Trophoblast cell (in vitro differentiated cells and primary cell): ENCODE data around the gene LIPC.

ENCODE experiments used
- DNase-seq, 2 donors: peaks; one replicate each; pipeline ENCODE4 v3.0.0-alpha.2; 2016
- H2AFZ ChIP-seq: 2 replicates; pipeline ENCODE4 v1.6.1; 2013; ENCODE audit warnings: low read length, moderate library complexity, mild to moderate bottlenecking; ENCODE audit not compliant: insufficient read depth, poor library complexity
- H2AK5ac ChIP-seq: 2 replicates; pipeline ENCODE4 v1.6.1; 2013; ENCODE audit warnings: mild to moderate bottlenecking, low read length
- H2BK120ac ChIP-seq: 2 replicates; pipeline ENCODE4 v1.6.1; 2013; ENCODE audit warnings: low read length, mild to moderate bottlenecking, moderate library complexity; ENCODE audit not compliant: insufficient read depth, poor library complexity
- H2BK12ac ChIP-seq: 2 replicates; pipeline ENCODE4 v1.6.1; 2013; ENCODE audit warnings: mild to moderate bottlenecking, low read length, moderate library complexity
- H2BK5ac ChIP-seq: 2 replicates; pipeline ENCODE4 v1.6.1; 2013; ENCODE audit warnings: low read length, low read depth, moderate library complexity, mild to moderate bottlenecking; ENCODE audit not compliant: poor library complexity
- H3K14ac ChIP-seq: 2 replicates; pipeline ENCODE4 v1.6.1; 2013; ENCODE audit warnings: mild to moderate bottlenecking, low read length
- H3K18ac ChIP-seq: 2 replicates; pipeline ENCODE4 v1.6.1; 2013; ENCODE audit warnings: mild to moderate bottlenecking, low read length
- H3K23ac ChIP-seq: 2 replicates; pipeline ENCODE4 v1.6.1; 2013; ENCODE audit warnings: low read length
- H3K27ac ChIP-seq: 2 replicates; pipeline ENCODE4 v1.5.1; 2013; ENCODE audit warnings: low read depth, mild to moderate bottlenecking, inconsistent platforms, low read length, moderate library complexity
- H3K27me3 ChIP-seq: 2 replicates; pipeline ENCODE4 v1.6.1; 2013; ENCODE audit warnings: inconsistent platforms, mild to moderate bottlenecking, low read length, moderate library complexity; ENCODE audit not compliant: insufficient read depth
- H3K36me3 ChIP-seq, 2 experiments: 1 replicate in 1 of 2; 2 replicates in 1 of 2; pipeline ENCODE4 v1.6.1; 2013; ENCODE audit warnings: low read length in 2 of 2, mild to moderate bottlenecking in 2 of 2, moderate library complexity in 1 of 2; ENCODE audit not compliant: insufficient read depth in 2 of 2, control insufficient read depth in 1 of 2
- H3K4ac ChIP-seq: 2 replicates; pipeline ENCODE4 v1.6.1; 2013; ENCODE audit warnings: low read depth, mild to moderate bottlenecking, low read length, moderate library complexity
- H3K4me1 ChIP-seq, 2 experiments: 1 replicate in 1 of 2; 2 replicates in 1 of 2; pipeline ENCODE4 v1.6.1; 2013; ENCODE audit warnings: low read length in 2 of 2, mild to moderate bottlenecking in 2 of 2, moderate library complexity in 1 of 2; ENCODE audit not compliant: insufficient read depth in 2 of 2, control insufficient read depth in 1 of 2
- H3K4me2 ChIP-seq: 2 replicates; pipeline ENCODE4 v1.6.1; 2013; ENCODE audit warnings: inconsistent platforms, mild to moderate bottlenecking, low read length, moderate library complexity
- H3K4me3 ChIP-seq: 2 replicates; pipeline ENCODE4 v1.5.1; 2013; ENCODE audit warnings: mild to moderate bottlenecking, low read depth, low read length, inconsistent platforms
- H3K79me1 ChIP-seq: one replicate; pipeline ENCODE4 v1.6.1; 2013; ENCODE audit warnings: low read length
- H3K79me2 ChIP-seq: 2 replicates; pipeline ENCODE4 v1.6.1; 2013; ENCODE audit warnings: low read length, mild to moderate bottlenecking; ENCODE audit not compliant: control insufficient read depth, insufficient read depth, poor library complexity
- H3K9ac ChIP-seq: 2 replicates; pipeline ENCODE4 v1.6.1; 2013; ENCODE audit warnings: mild to moderate bottlenecking, low read length
- H3K9me3 ChIP-seq: 2 replicates; pipeline ENCODE4 v1.6.1; 2013; ENCODE audit warnings: low read depth, mild to moderate bottlenecking, control low read depth, inconsistent platforms, low read length; ENCODE audit not compliant: insufficient read depth
- H4K12ac ChIP-seq: 2 replicates; pipeline ENCODE4 v1.6.1; 2013; ENCODE audit warnings: low read depth, mild to moderate bottlenecking, low read length, moderate library complexity
- H4K8ac ChIP-seq: 2 replicates; pipeline ENCODE4 v1.6.1; 2013; ENCODE audit warnings: low read depth, mild to moderate bottlenecking, low read length, moderate library complexity
- H4K91ac ChIP-seq: one replicate; pipeline ENCODE4 v1.6.1; 2013; ENCODE audit warnings: low read depth, mild to moderate bottlenecking, low read length, moderate library complexity
- WGBS: extraction: QIAGEN DNeasy Blood & Tissue Kit; methylation state at CpG from one replicate; pipeline ENCODE4 v1.1.7; 2013; ENCODE audit warnings: missing lambda C conversion rate; ENCODE audit not compliant: insufficient read length, insufficient coverage; ENCODE audit errors: extremely low coverage; 5-methylcytosine and 5-hydroxymethylcytosine counted together

LIPC gene

GRCh38 chr15:58574631-58575030 is 142.8 kb downstream of the LIPC start:
- no peak overlapping the region for H3K4me2 ChIP-seq
- no peaks in the 10 kb centered on the region for H3K27me3 ChIP-seq
- H3K4ac ChIP-seq, result no peak overlapping the region
- H3K27ac ChIP-seq, result no peak overlapping the region
- H2BK5ac ChIP-seq, result no peak overlapping the region
- H3K23ac ChIP-seq, result no peak overlapping the region
- H2BK12ac ChIP-seq, result no peak overlapping the region
- WGBS, result no CpG with 5 or more reads among the region's 4 CpGs
- no peaks in the 10 kb centered on the region for H3K79me2 ChIP-seq
- no peak overlapping the region for H3K18ac ChIP-seq
- no peak overlapping the region for H3K4me3 ChIP-seq
- no peak overlapping the region for H2AFZ ChIP-seq
- H4K12ac ChIP-seq, result no peak overlapping the region
- H3K79me1 ChIP-seq, result no peaks in the 10 kb centered on the region
- no peaks in the 10 kb centered on the region for H3K9me3 ChIP-seq
- H3K36me3 ChIP-seq, result no peaks in the 10 kb centered on the region
- no peak overlapping the region for H4K8ac ChIP-seq
- H3K9ac ChIP-seq, result no peak overlapping the region
- no peak overlapping the region for H2BK120ac ChIP-seq
- H3K4me1 ChIP-seq, result no peaks in the 10 kb centered on the region
- H2AK5ac ChIP-seq, result no peak overlapping the region
- DNase-seq, result peak; percentile 78 to 88
- H3K14ac ChIP-seq, result no peak overlapping the region
- no peak overlapping the region for H4K91ac ChIP-seq

GRCh38 chr15:58575045-58575786 is 143.4 kb downstream of the LIPC start:
- H2AK5ac ChIP-seq, result no peak overlapping the region

GRCh38 chr15:58576657-58577056 is 144.9 kb downstream of the LIPC start:
- H3K9ac ChIP-seq, result no peak overlapping the region
- no peaks in the 10 kb centered on the region for H3K79me2 ChIP-seq
- H2AFZ ChIP-seq, result no peak overlapping the region
- H4K91ac ChIP-seq, result no peak overlapping the region
- no peaks in the 10 kb centered on the region for H3K79me1 ChIP-seq
- no peaks in the 10 kb centered on the region for H3K4me1 ChIP-seq
- H3K27ac ChIP-seq, result no peak overlapping the region
- H2AK5ac ChIP-seq, result no peak overlapping the region
- H3K9me3 ChIP-seq, result no peaks in the 10 kb centered on the region
- no peak overlapping the region for H2BK12ac ChIP-seq
- H2BK120ac ChIP-seq, result no peak overlapping the region
- no peak overlapping the region for H2BK5ac ChIP-seq
- DNase-seq, result no peak
- no peaks in the 10 kb centered on the region for H3K36me3 ChIP-seq
- H3K23ac ChIP-seq, result no peak overlapping the region
- no peak overlapping the region for H3K4me3 ChIP-seq
- no peak overlapping the region for H3K18ac ChIP-seq
- H3K27me3 ChIP-seq, result no peaks in the 10 kb centered on the region
- no peak overlapping the region for H4K12ac ChIP-seq
- no peak overlapping the region for H3K14ac ChIP-seq
- H4K8ac ChIP-seq, result no peak overlapping the region
- H3K4me2 ChIP-seq, result no peak overlapping the region
- no peak overlapping the region for H3K4ac ChIP-seq

More at GRCh38 chr15:58575045-58575786, 143.4 kb downstream of the LIPC start:
- WGBS, result no CpG with 5 or more reads among the region's 14 CpGs
- Histone ChIP-seq H3K4me2 (no peak overlapping the region), H2BK12ac (no peak overlapping the region), H3K79me1 (no peaks in the 10 kb centered on the region), H3K23ac (no peak overlapping the region), H4K91ac (no peak overlapping the region), H2AFZ (no peak overlapping the region), H3K79me2 (no peaks in the 10 kb centered on the region), H3K9ac (no peak overlapping the region), H4K8ac (no peak overlapping the region), H3K27me3 (no peaks in the 10 kb centered on the region), H2BK120ac (no peak overlapping the region), H3K18ac (no peak overlapping the region), H3K9me3 (no peaks in the 10 kb centered on the region), H3K36me3 (no peaks in the 10 kb centered on the region), H3K4ac (no peak overlapping the region), H2BK5ac (no peak overlapping the region), H3K27ac (no peak overlapping the region), H3K4me1 (no peaks in the 10 kb centered on the region), H4K12ac (no peak overlapping the region), H3K4me3 (no peak overlapping the region), H3K14ac (no peak overlapping the region)
- peak; percentile 73 to 79 for DNase-seq

GRCh38 chr15:58582160-58582559 is 150.4 kb downstream of the LIPC start:
- H4K91ac ChIP-seq, result no peak overlapping the region
- H2BK120ac ChIP-seq, result no peak overlapping the region
- H3K23ac ChIP-seq, result no peak overlapping the region
- no peaks in the 10 kb centered on the region for H3K27me3 ChIP-seq
- H3K4me2 ChIP-seq, result no peak overlapping the region
- no peak overlapping the region for H4K8ac ChIP-seq
- H3K4me3 ChIP-seq, result no peak overlapping the region
- no peak overlapping the region for H3K18ac ChIP-seq
- no peak overlapping the region for H2BK12ac ChIP-seq
- no peaks in the 10 kb centered on the region for H3K79me1 ChIP-seq
- H3K4ac ChIP-seq, result no peak overlapping the region
- H2AK5ac ChIP-seq, result no peak overlapping the region
- H3K36me3 ChIP-seq, result no peaks in the 10 kb centered on the region
- no peak overlapping the region for H3K14ac ChIP-seq
- no peak overlapping the region for H3K9ac ChIP-seq
- no peak for DNase-seq
- no peak overlapping the region for H2AFZ ChIP-seq
- no peaks in the 10 kb centered on the region for H3K79me2 ChIP-seq
- H3K9me3 ChIP-seq, result no peaks in the 10 kb centered on the region
- H3K27ac ChIP-seq, result no peak overlapping the region
- no CpG with 5 or more reads among the region's 3 CpGs for WGBS
- H3K4me1 ChIP-seq, result peaks cover 0 to 2% of the 10 kb centered on the region in 2 experiments
- H2BK5ac ChIP-seq, result no peak overlapping the region
- no peak overlapping the region for H4K12ac ChIP-seq
